SU-DHL-6 (cell line): ENCODE results near the gene PLD5.

Experiments
- EZH2phosphoT487 ChIP-seq: fragments of 200-600 bp; sonication (generic), shearing (Covaris generic); conservative IDR thresholded peaks from 2 replicates; pipeline ENCODE4 v1.6.1; 2018; ENCODE audit warnings: mild to moderate bottlenecking, antibody characterized with exemption, low read length, moderate library complexity, mixed read lengths
- TF ChIP-seq, protein P1 (sequence below): fragments of 200-600 bp; sonication (generic); IDR thresholded peaks from one replicate; pipeline ENCODE4 v1.5.1; 2017; ENCODE audit warnings: antibody characterized with exemption, mild to moderate bottlenecking, low read length, moderate library complexity; ENCODE audit not compliant: insufficient read depth, poor library complexity, severe bottlenecking

DNA sequence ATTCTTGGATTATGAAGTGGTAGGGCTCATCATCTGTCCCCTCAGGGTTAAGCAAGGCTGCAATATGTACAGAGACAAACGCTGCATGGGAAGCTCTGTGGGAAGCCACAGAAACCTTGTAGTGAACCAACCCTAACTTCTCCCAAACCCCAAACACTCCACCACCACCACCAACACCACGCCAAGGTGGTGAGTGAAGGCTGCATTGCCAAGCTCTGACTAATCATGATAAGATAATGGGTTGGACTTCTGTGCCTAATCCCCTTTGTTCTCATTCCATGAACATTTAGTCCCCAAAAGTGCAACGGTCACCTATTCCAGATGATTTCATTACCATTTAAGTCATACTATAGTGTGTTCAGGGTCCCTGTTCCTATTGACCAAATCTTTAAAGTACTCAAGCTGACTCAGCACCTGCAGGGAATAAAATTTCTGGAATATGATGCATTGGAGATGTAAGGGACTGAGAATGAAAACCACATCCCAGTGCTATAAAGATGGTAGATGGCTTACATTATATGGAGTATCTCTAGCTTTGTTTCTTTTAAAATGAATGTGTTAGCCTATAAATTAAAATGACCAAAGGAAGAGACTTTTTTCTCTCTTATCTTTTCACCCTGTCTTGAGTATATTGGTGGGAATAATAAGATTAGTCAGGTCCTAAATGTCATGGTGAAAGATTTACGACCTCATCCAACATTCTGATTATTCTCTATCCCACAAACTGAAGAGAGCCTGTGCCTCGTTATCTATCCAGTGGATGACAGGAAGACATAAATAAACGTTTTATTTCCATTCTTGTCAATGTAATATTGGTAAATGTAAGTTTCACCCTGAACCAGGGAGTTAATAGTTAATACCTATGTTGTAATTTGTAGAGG is 22.6 kb upstream of the PLD5 start:
- TF ChIP-seq, protein P1, sequence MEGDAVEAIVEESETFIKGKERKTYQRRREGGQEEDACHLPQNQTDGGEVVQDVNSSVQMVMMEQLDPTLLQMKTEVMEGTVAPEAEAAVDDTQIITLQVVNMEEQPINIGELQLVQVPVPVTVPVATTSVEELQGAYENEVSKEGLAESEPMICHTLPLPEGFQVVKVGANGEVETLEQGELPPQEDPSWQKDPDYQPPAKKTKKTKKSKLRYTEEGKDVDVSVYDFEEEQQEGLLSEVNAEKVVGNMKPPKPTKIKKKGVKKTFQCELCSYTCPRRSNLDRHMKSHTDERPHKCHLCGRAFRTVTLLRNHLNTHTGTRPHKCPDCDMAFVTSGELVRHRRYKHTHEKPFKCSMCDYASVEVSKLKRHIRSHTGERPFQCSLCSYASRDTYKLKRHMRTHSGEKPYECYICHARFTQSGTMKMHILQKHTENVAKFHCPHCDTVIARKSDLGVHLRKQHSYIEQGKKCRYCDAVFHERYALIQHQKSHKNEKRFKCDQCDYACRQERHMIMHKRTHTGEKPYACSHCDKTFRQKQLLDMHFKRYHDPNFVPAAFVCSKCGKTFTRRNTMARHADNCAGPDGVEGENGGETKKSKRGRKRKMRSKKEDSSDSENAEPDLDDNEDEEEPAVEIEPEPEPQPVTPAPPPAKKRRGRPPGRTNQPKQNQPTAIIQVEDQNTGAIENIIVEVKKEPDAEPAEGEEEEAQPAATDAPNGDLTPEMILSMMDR, result no peak
- TF ChIP-seq EZH2phosphoT487, result no peak
